Hypothalamus (tissue), 51 donors: ENCODE results near the gene NAGPA.

Source experiments
- DNase-seq, 51 donors: peaks; one replicate each; lab custom pipeline; 2025; lab: John Stamatoyannopoulos, UW

The NAGPA gene

GRCh38 chr16:5031601-5032000, 2.1 kb downstream of the NAGPA start:
- DNase-seq = no peak

GRCh38 chr16:5030251-5030870, 3.4 kb downstream of the NAGPA start:
- no peak for DNase-seq

GRCh38 chr16:5028950-5029475, 4.7 kb downstream of the NAGPA start:
- DNase-seq = peak in 4 of 51 donors; percentile 15 to 73 (median 47)

GRCh38 chr16:5027575-5028235, 6.0 kb downstream of the NAGPA start:
- no peak for DNase-seq

GRCh38 chr16:5027086-5027485, 6.6 kb downstream of the NAGPA start:
- no peak for DNase-seq

- DNase-seq = no peak
These were observed 7.1 kb downstream of the NAGPA start for GRCh38 chr16:5026664-5027063.

GRCh38 chr16:5025171-5025632, 8.5 kb downstream of the NAGPA start:
- peak in 38 of 51 donors; percentile 4 to 77 (median 49) for DNase-seq

GRCh38 chr16:5024632-5025031, 9.1 kb downstream of the NAGPA start:
- peak in 1 of 51 donors; percentile 56 for DNase-seq

GRCh38 chr16:5022521-5022920, 11.2 kb downstream of the NAGPA start:
- DNase-seq = no peak

GRCh38 chr16:5020551-5020950, 13.2 kb downstream of the NAGPA start:
- peak in 9 of 51 donors; percentile 11 to 68 (median 40) for DNase-seq

- peak in 1 of 51 donors; percentile 9 for DNase-seq
These were observed 14.0 kb downstream of the NAGPA start for GRCh38 chr16:5019775-5020174.

GRCh38 chr16:5018793-5019192, 14.9 kb downstream of the NAGPA start:
- peak in 7 of 51 donors; percentile 9 to 75 (median 17) for DNase-seq

GRCh38 chr16:5017678-5017969, 16.1 kb downstream of the NAGPA start:
- DNase-seq = no peak

- peak in 14 of 51 donors; percentile 5 to 43 (median 20) for DNase-seq
These were observed 16.6 kb downstream of the NAGPA start for GRCh38 chr16:5016967-5017677.

GRCh38 chr16:5015887-5016286, 17.8 kb downstream of the NAGPA start:
- no peak for DNase-seq

GRCh38 chr16:5015351-5015750, 18.4 kb downstream of the NAGPA start:
- no peak for DNase-seq

- no peak for DNase-seq
These were observed 20.8 kb downstream of the NAGPA start for GRCh38 chr16:5012887-5013286.

GRCh38 chr16:5011637-5012036, 22.1 kb downstream of the NAGPA start:
- DNase-seq = no peak

GRCh38 chr16:5010576-5011329, 23.0 kb downstream of the NAGPA start:
- no peak for DNase-seq

- DNase-seq = no peak
These were observed 25.4 kb downstream of the NAGPA start for GRCh38 chr16:5008311-5008731.

GRCh38 chr16:5007256-5007655, 26.5 kb downstream of the NAGPA start:
- no peak for DNase-seq
